Activated T-cell treated with anti-CD3 and anti-CD28 coated beads, Interleukin-2, amount 50 U/mL, for 4 hours (primary cell): ENCODE data around the gene PRAMEF15. TPM values are rescaled to one million over a fixed set of nuclear protein-coding genes. Genes with fewer than 3 reads are reported as not detected.
"Not testable (repeated sequence)": the region's sequence is repeated elsewhere in the genome, so short reads cannot be mapped to it uniquely, and the experiment has no call there.

Experiments used
- ATAC-seq, 2 donors: fragments of 200-7000 bp; cut with Tn5 transposase; one replicate each; pipeline ENCODE4 v1.10.0; 2021
- DNase-seq: peaks from one replicate; pipeline ENCODE4 v3.0.0-alpha.2; 2020
- H3K27me3 Mint-ChIP-seq: one replicate; pipeline ENCODE4 v1.8.0; 2021; ENCODE audit warnings: low read depth, mixed read lengths
- H3K36me3 Mint-ChIP-seq: one replicate; pipeline ENCODE4 v1.8.0; 2022; ENCODE audit warnings: mixed read lengths; ENCODE audit not compliant: insufficient read depth
- H3K4me1 Mint-ChIP-seq: one replicate; pipeline ENCODE4 v1.8.0; 2021; ENCODE audit warnings: low read depth, mixed read lengths
- H3K4me3 Mint-ChIP-seq: one replicate; pipeline ENCODE4 v1.8.0; 2021; ENCODE audit warnings: mild to moderate bottlenecking, moderate library complexity, mixed read lengths
- H3K9me3 Mint-ChIP-seq: one replicate; pipeline ENCODE4 v1.8.0; 2021; ENCODE audit warnings: mixed read lengths
- total RNA-seq, 3 donors: library from RNA; stranded (reverse); gene quantifications; one replicate each; pipeline ENCODE4 v1.2.1, GENCODE V29; 2021

PRAMEF15 gene
- not detected for total RNA-seq

- H3K4me3 Mint-ChIP-seq, ATAC-seq, H3K27me3 Mint-ChIP-seq, H3K36me3 Mint-ChIP-seq, DNase-seq, H3K9me3 Mint-ChIP-seq, H3K4me1 Mint-ChIP-seq: not testable (repeated sequence)
Observed at GRCh38 chr1:13315281-13315680, at the start of gene PRAMEF15. TSS of gene PRAMEF15 (plus strand) at chr1:13315581. CDS start at chr1:13318408, 2,827 bp downstream.

GRCh38 chr1:13277016-13277415 lies 38.4 kb upstream of the PRAMEF15 start:
- not testable (repeated sequence) for H3K4me1 Mint-ChIP-seq, ATAC-seq, H3K36me3 Mint-ChIP-seq, H3K9me3 Mint-ChIP-seq, DNase-seq, H3K4me3 Mint-ChIP-seq, H3K27me3 Mint-ChIP-seq

GRCh38 chr1:13279617-13280016 lies 35.8 kb upstream of the PRAMEF15 start:
- ATAC-seq, H3K36me3 Mint-ChIP-seq, H3K4me1 Mint-ChIP-seq, H3K27me3 Mint-ChIP-seq, H3K4me3 Mint-ChIP-seq, H3K9me3 Mint-ChIP-seq, DNase-seq: not testable (repeated sequence)

- H3K4me1 Mint-ChIP-seq, H3K27me3 Mint-ChIP-seq, H3K36me3 Mint-ChIP-seq, DNase-seq, H3K4me3 Mint-ChIP-seq, H3K9me3 Mint-ChIP-seq, ATAC-seq: not testable (repeated sequence)
Observed at GRCh38 chr1:13285037-13285436, 30.3 kb upstream of the PRAMEF15 start, which contains the start of gene PRAMEF8. TSS of gene PRAMEF8 (minus strand) at chr1:13285137. CDS start at chr1:13284091, 1,046 bp downstream.

GRCh38 chr1:13289030-13289429 lies 26.4 kb upstream of the PRAMEF15 start:
- not testable (repeated sequence) for H3K4me3 Mint-ChIP-seq, H3K4me1 Mint-ChIP-seq, ATAC-seq, DNase-seq, H3K9me3 Mint-ChIP-seq, H3K27me3 Mint-ChIP-seq, H3K36me3 Mint-ChIP-seq

- DNase-seq, H3K27me3 Mint-ChIP-seq, H3K9me3 Mint-ChIP-seq, H3K4me1 Mint-ChIP-seq, ATAC-seq, H3K4me3 Mint-ChIP-seq, H3K36me3 Mint-ChIP-seq: not testable (repeated sequence)
Observed at GRCh38 chr1:13297216-13297931, 18.0 kb upstream of the PRAMEF15 start.

GRCh38 chr1:13298699-13299098 lies 16.7 kb upstream of the PRAMEF15 start:
- not testable (repeated sequence) for H3K36me3 Mint-ChIP-seq, ATAC-seq, H3K4me1 Mint-ChIP-seq, H3K27me3 Mint-ChIP-seq, DNase-seq, H3K9me3 Mint-ChIP-seq, H3K4me3 Mint-ChIP-seq

- not testable (repeated sequence) for H3K36me3 Mint-ChIP-seq, H3K9me3 Mint-ChIP-seq, H3K4me1 Mint-ChIP-seq, H3K4me3 Mint-ChIP-seq, ATAC-seq, DNase-seq, H3K27me3 Mint-ChIP-seq
Observed at GRCh38 chr1:13302197-13302596, 13.2 kb upstream of the PRAMEF15 start.

- not testable (repeated sequence) for H3K36me3 Mint-ChIP-seq, H3K9me3 Mint-ChIP-seq, ATAC-seq, DNase-seq, H3K27me3 Mint-ChIP-seq, H3K4me1 Mint-ChIP-seq, H3K4me3 Mint-ChIP-seq
Observed at GRCh38 chr1:13303239-13303638, 12.1 kb upstream of the PRAMEF15 start, which contains the start of gene PRAMEF33. TSS of gene PRAMEF33 (plus strand) at chr1:13303539. CDS start at chr1:13305955, 2,416 bp downstream.

- H3K4me1 Mint-ChIP-seq, H3K4me3 Mint-ChIP-seq, ATAC-seq, H3K36me3 Mint-ChIP-seq, H3K27me3 Mint-ChIP-seq, DNase-seq, H3K9me3 Mint-ChIP-seq: not testable (repeated sequence)
Observed at GRCh38 chr1:13342496-13342895, 27.1 kb downstream of the PRAMEF15 start.

- not testable (repeated sequence) for H3K27me3 Mint-ChIP-seq, H3K36me3 Mint-ChIP-seq, DNase-seq, H3K4me3 Mint-ChIP-seq, H3K4me1 Mint-ChIP-seq, ATAC-seq, H3K9me3 Mint-ChIP-seq
Observed at GRCh38 chr1:13347034-13347433, 31.7 kb downstream of the PRAMEF15 start, which contains the start of gene PRAMEF14. TSS of gene PRAMEF14 (minus strand) at chr1:13347134. CDS start at chr1:13345314, 1,820 bp downstream.

GRCh38 chr1:13353476-13353875 lies 38.1 kb downstream of the PRAMEF15 start:
- H3K9me3 Mint-ChIP-seq, H3K4me1 Mint-ChIP-seq, H3K36me3 Mint-ChIP-seq, DNase-seq, H3K27me3 Mint-ChIP-seq, ATAC-seq, H3K4me3 Mint-ChIP-seq: not testable (repeated sequence)

GRCh38 chr1:13354475-13354874 lies 39.1 kb downstream of the PRAMEF15 start:
- H3K36me3 Mint-ChIP-seq, H3K4me3 Mint-ChIP-seq, ATAC-seq, H3K27me3 Mint-ChIP-seq, H3K4me1 Mint-ChIP-seq, DNase-seq, H3K9me3 Mint-ChIP-seq: not testable (repeated sequence)

- H3K4me3 Mint-ChIP-seq, DNase-seq, H3K4me1 Mint-ChIP-seq, ATAC-seq, H3K36me3 Mint-ChIP-seq, H3K9me3 Mint-ChIP-seq, H3K27me3 Mint-ChIP-seq: not testable (repeated sequence)
Observed at GRCh38 chr1:13356774-13357173, 41.4 kb downstream of the PRAMEF15 start.

- not testable (repeated sequence) for DNase-seq, H3K9me3 Mint-ChIP-seq, H3K36me3 Mint-ChIP-seq, ATAC-seq, H3K4me3 Mint-ChIP-seq, H3K4me1 Mint-ChIP-seq, H3K27me3 Mint-ChIP-seq
Observed at GRCh38 chr1:13362364-13362763, 47.0 kb downstream of the PRAMEF15 start.
